A204.1 (cell line): ENCODE data around the gene LEPROT.
"Not testable (repeated sequence)": the region's sequence is repeated elsewhere in the genome, so short reads cannot be mapped to it uniquely, and the experiment has no call there.

Experiments
- FAIRE-seq: peaks from 2 replicates; lab custom pipeline; 2012; peaks lifted over from hg19 to GRCh38; lab: Jason Lieb, UNC

The LEPROT gene

DNA sequence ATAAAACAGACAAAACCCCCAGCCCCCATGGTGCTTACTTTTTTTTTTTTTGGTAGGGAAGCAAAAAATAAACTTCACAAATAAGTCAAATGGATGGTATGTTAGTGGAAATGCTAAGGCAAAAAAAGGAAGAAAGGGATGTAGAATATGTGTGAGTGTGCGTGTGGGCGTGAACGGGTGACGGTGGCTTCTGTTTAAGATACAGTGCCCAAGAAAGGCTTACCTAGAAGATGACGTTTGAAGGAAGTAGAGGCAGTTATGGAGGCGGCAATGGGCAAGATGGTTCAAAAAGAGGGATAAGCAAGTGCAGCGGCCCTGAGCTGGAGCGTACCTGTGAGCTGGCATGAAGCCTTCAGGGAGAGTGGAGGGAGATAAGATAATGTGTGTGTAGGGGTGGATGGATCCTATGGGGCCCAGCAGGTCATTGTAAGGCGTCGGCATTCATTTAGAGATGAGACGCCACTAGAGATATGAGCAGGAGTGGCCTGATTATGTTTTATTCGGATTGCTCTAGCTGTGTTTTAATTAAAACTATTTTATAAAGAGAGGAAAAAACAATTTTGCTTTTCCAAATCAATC lies 19.9 kb downstream of the LEPROT start:
- no peak for FAIRE-seq

DNA sequence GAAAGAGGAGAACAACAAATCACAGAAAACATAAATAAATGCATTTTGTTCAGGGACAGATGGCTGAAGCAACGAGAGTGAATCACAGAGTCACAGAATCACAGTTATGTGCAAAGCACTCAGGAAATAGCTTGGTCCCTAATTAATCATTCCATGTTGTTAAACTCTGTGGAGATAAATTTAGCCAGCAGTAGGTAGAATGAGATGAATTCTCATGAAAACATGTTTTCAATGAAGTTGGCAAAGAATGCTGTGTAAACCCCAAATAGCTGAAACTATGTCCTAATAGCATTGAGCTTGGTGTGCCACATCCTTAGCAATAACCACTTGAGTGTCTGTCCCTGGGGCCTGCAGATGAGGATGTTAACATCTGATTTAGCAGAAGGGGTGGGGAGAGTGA lies 20.4 kb downstream of the LEPROT start:
- FAIRE-seq = no peak

DNA sequence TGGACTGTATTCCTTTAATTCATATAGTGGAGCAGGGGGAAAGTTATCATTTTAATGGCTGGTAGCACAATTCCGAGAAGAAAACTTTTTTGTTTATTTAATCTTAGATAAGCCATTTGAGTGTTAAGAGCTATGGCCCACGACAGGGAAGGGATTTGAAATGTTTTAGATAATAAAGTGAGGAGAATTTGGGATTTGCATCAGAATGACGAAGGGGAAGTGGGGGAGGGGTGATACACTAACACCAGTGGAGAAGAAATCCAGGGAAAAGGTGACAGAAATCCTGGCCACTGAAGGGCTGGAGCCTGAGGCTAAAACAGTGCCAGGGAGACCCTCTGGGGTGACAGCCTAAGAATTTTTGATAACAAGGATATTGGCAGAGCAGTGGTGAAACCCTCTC lies 21.0 kb downstream of the LEPROT start:
- FAIRE-seq = no peak

DNA sequence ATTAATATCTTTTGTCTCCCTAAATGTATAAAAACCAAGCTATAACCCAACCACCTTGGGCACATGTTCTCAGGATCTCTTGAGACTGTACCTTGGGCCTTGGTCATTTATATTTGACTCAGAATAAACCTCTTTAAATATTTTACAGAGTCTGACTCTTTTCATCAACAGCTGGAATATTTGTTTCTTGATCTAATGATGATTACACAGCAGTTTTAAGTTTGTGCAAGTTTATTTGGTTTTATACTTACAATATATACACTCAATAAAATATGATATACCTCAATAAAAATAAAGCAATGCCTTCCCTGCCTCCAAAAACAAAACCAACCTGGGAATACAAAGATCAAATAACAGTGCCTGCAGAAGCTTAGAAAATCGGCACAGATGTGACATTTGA lies 22.0 kb downstream of the LEPROT start:
- no peak for FAIRE-seq

GRCh38 chr1:65443647-65444046 lies 23.2 kb downstream of the LEPROT start:
- FAIRE-seq = no peak

- no peak for FAIRE-seq
These were observed 23.7 kb downstream of the LEPROT start for GRCh38 chr1:65444128-65444640.

DNA sequence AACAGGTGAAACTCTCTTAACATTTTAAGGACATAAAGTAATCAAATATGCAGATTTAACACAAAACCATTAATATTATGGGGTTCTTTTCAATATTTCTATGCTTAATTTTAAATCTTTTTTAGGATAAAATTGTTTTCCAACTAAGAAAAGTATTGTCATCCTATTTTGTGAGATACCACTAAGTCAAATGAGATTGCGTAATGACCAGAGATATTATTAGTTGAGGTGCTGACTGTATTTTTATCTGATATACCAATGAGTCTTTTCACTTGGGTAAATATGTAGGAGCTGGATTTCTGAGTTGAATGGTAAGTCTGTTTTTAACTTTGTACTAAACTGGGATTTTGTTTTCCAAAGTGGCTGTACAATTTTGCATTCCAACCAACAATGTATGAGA lies 25.4 kb downstream of the LEPROT start:
- FAIRE-seq = no peak

DNA sequence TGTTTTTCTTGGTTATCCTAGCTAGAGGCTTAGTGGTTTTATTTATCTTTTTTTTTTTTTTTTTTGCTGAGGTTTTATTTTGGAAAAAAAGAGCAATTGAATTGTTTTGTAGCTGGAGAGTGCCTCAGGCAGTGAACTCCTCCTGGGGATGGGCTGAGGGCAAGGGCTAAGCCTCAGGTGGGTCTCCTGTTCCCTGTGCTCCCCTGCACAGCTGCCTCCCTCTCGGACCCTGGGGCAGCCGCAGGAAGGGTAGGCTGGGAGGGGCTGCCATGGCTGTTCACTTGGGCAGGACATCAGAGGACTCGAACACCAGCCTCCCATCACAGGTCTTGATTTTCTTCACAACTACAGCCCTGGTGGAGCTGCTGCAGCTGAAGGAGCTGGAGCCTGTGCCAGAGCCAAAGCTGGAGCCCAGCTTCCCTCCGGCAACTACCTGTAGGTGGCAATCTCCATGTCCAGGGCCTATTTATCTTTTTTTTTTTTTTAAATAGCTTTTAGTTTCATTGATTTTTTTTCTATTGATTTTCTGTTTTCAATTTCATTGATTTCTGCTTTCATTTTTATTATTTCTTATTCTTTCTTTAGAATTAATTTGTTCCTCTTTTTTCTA lies 28.9 kb downstream of the LEPROT start:
- FAIRE-seq = peak; percentile 35

- FAIRE-seq = not testable (repeated sequence)
These were observed 35.2 kb downstream of the LEPROT start for GRCh38 chr1:65455678-65456077.

- FAIRE-seq = no peak
These were observed 36.0 kb downstream of the LEPROT start for GRCh38 chr1:65456481-65456880.

- no peak for FAIRE-seq
These were observed 37.4 kb downstream of the LEPROT start for GRCh38 chr1:65457868-65458267.

GRCh38 chr1:65458730-65459396 lies 38.4 kb downstream of the LEPROT start:
- FAIRE-seq = no peak

GRCh38 chr1:65459397-65459768 lies 38.9 kb downstream of the LEPROT start:
- FAIRE-seq = no peak

- not testable (repeated sequence) for FAIRE-seq
These were observed 45.4 kb downstream of the LEPROT start for GRCh38 chr1:65465837-65466236.

DNA sequence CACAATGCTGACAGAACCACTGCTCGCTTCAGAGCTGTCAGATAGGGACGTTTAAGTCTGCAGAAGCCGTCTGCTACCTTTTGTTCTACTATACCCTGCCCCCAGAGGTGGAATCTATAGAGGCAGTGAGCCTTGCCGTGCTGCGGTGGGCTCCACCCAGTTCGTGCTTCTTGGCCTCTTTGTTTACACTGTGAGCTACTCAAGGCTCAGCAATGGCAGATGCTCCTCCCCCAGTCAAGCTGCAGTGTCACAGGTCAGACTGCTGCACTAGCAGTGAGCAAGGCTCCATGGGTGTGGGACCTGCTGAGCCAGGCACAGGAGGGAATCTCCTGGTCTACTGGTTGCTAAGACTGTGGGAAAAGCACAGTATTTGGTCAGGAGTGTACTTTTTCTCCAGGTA lies 47.1 kb downstream of the LEPROT start:
- no peak for FAIRE-seq

DNA sequence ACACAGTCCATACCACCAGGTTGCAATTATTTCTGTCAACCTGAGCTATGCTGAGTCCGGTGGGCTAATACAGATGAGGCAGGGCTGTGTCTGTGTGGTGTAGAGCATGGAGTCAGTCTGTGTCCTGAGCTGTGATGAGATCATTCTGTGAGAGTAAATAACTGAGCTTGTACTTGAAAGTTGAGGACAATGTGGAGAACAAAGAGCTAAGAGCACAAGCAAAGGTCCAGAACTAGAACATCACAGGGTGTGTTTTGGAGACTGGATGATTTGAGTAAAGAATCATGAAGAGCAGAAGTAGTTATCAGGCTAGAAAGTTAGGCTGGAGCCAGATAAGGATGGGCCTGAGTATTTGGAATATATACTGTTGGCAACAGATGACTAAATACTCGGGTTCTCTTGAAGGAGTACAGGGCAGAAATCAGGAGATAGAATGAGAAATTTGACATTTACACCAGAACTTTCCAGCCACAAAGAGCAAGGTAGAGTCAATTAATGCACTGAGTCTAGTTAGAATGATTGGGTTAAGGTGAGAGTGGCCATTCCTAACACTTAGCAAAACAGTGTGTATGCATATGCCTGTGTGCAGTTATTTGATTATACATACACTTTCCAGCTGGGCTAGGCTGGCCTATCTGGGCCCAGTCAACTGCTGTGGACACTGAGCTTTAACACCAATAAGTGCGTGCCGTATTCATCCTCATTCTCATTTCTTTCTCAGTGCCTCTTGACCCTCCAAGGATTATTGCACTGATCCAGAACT lies 48.8 kb downstream of the LEPROT start:
- FAIRE-seq = no peak

DNA sequence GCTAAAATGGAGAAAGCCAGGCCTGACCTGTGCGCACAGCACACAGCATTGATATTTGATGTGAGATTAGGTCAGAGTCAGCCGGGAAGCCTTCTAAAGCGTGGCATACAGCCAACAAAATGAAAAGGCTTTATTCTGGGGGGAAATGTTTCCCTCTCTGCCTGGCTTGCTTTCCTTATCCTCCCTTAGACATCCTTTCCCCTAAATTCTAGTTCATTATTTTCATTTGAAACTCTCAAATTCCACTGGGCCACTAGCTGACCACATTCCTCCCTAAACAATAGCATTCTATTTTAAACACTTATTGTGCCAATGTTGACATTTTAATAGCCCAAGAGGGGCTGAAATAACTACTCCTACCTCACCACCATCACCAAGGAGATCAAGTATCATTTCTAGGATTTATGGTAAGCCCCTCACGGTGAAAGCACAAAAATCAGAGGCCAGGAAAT lies 49.4 kb downstream of the LEPROT start:
- no peak for FAIRE-seq

DNA sequence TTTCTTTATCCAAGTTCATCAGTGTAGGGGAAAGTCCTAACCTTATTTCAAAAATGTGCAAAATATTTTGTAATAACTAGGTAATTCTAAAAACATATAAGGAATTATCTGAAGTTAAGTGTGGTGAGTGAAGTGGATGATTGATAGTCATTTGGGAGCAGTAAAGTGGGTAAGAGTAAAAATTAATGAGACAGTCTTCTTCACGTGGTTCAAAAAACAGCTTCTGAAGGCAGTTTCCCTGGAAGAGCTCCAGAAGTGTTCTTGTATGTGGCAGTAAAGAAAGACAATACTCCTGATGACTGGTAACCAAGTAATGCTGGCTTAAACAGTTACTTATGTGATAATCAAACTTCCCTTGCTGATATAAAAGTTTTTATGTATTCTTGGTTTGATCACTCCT lies 50.3 kb downstream of the LEPROT start:
- FAIRE-seq = no peak

GRCh38 chr1:65471213-65471833 lies 50.9 kb downstream of the LEPROT start:
- no peak for FAIRE-seq

- FAIRE-seq = no peak
These were observed 51.4 kb downstream of the LEPROT start for GRCh38 chr1:65471861-65472332.

- no peak for FAIRE-seq
These were observed 55.9 kb downstream of the LEPROT start for GRCh38 chr1:65476327-65476726.
